Neural cell (in vitro differentiated cells): Measurements from ENCODE around the gene FLOT1. TPM values are rescaled to one million over a fixed set of nuclear protein-coding genes. Genes with fewer than 3 reads are reported as not detected.

Experiments used
- H2AFZ ChIP-seq: fragments of 200-600, 300-800 bp; sonication (generic), shearing (Covaris generic); 2 replicates; pipeline ENCODE4 v1.6.0; 2014; ENCODE audit warnings: low read depth, mild to moderate bottlenecking, antibody characterized with exemption, low read length, moderate library complexity
- H3F3A ChIP-seq: fragments of 200-600 bp; shearing (Covaris generic); 2 replicates; pipeline ENCODE4 v1.6.1; 2016; ENCODE audit warnings: mild to moderate bottlenecking, moderate library complexity, mixed read lengths, antibody characterized with exemption, low read length; ENCODE audit not compliant: insufficient read depth, poor library complexity, severe bottlenecking
- H3K27ac ChIP-seq: fragments of 200-600, 300-800 bp; sonication (generic), shearing (Covaris generic); 2 replicates; pipeline ENCODE4 v1.5.1; 2014; ENCODE audit warnings: mild to moderate bottlenecking, low read length, moderate library complexity
- H3K27me3 ChIP-seq: fragments of 300-800, 200-600 bp; sonication (generic), shearing (Covaris generic); 2 replicates; pipeline ENCODE4 v1.6.0; 2014; ENCODE audit warnings: mild to moderate bottlenecking, low read depth, low read length, moderate library complexity; ENCODE audit not compliant: insufficient read depth
- H3K36me3 ChIP-seq: fragments of 300-800, 200-600 bp; sonication (generic), shearing (Covaris generic); 2 replicates; pipeline ENCODE4 v1.5.1; 2014; ENCODE audit warnings: mild to moderate bottlenecking, antibody characterized with exemption, low read length, moderate library complexity; ENCODE audit not compliant: insufficient read depth
- H3K4me2 ChIP-seq: fragments of 300-800, 200-600 bp; sonication (generic), shearing (Covaris generic); 2 replicates; pipeline ENCODE4 v1.6.0; 2014; ENCODE audit warnings: mild to moderate bottlenecking, low read length
- H3K4me3 ChIP-seq: fragments of 300-800, 200-600 bp; sonication (generic), shearing (Covaris generic); 2 replicates; pipeline ENCODE4 v1.5.1; 2014; ENCODE audit warnings: mild to moderate bottlenecking, low read length, moderate library complexity
- H3K79me2 ChIP-seq: fragments of 200-600 bp; shearing (Covaris generic); replicated peaks from 2 replicates; pipeline ENCODE4 v1.6.0; 2014; ENCODE audit warnings: mild to moderate bottlenecking, low read length, moderate library complexity; ENCODE audit not compliant: insufficient read depth
- H3K9ac ChIP-seq: fragments of 300-800, 200-600 bp; sonication (generic), shearing (Covaris generic); 2 replicates; pipeline ENCODE4 v1.6.1; 2016; ENCODE audit warnings: mild to moderate bottlenecking, low read length, mixed read lengths
- H3K9me2 ChIP-seq: fragments of 200-600 bp; shearing (Covaris generic); 2 replicates; pipeline ENCODE4 v1.6.1; 2016; ENCODE audit warnings: mild to moderate bottlenecking, low read length, mixed read lengths; ENCODE audit not compliant: insufficient read depth
- H3K9me3 ChIP-seq: fragments of 200-600, 300-800 bp; sonication (generic), shearing (Covaris generic); 2 replicates; pipeline ENCODE4 v1.6.1; 2016; ENCODE audit warnings: mild to moderate bottlenecking, mixed run types, low read length, moderate library complexity, mixed read lengths
- H4K20me1 ChIP-seq: fragments of 200-600 bp; shearing (Covaris generic); 2 replicates; pipeline ENCODE4 v1.6.1; 2016; ENCODE audit warnings: mild to moderate bottlenecking, mixed run types; ENCODE audit not compliant: insufficient read depth
- EP300 ChIP-seq: fragments of 450-650 bp; conservative IDR thresholded peaks from 2 replicates; pipeline ENCODE4 v1.6.1; 2014; ENCODE audit warnings: antibody characterized with exemption, mild to moderate bottlenecking, moderate library complexity; ENCODE audit not compliant: poor library complexity, severe bottlenecking
- EZH2 ChIP-seq: fragments of 200-600, 300-800 bp; shearing (Covaris generic), sonication (generic); IDR thresholded peaks from 2 replicates; pipeline ENCODE4 v1.6.1; 2014; ENCODE audit warnings: antibody characterized with exemption, low read length, borderline replicate concordance, mild to moderate bottlenecking; ENCODE audit not compliant: insufficient read depth, poor library complexity, severe bottlenecking
- MXI1 ChIP-seq: fragments of 450-650 bp; conservative IDR thresholded peaks from 2 replicates; pipeline ENCODE4 v1.6.1; 2014; ENCODE audit warnings: antibody characterized with exemption, mild to moderate bottlenecking; ENCODE audit not compliant: poor library complexity, severe bottlenecking
- POLR2AphosphoS5 ChIP-seq: IDR thresholded peaks from 2 replicates; pipeline ENCODE4 v1.6.1; 2012
- RAD21 ChIP-seq: fragments of 450-650 bp; conservative IDR thresholded peaks from 2 replicates; pipeline ENCODE4 v1.6.1; 2014; ENCODE audit warnings: antibody characterized with exemption, mild to moderate bottlenecking, moderate library complexity
- SMC3 ChIP-seq: fragments of 450-650 bp; conservative IDR thresholded peaks from 2 replicates; pipeline ENCODE4 v1.6.1; 2014; ENCODE audit warnings: antibody characterized with exemption, mild to moderate bottlenecking, moderate library complexity; ENCODE audit not compliant: poor library complexity
- TAF1 ChIP-seq: IDR thresholded peaks from 2 replicates; pipeline ENCODE4 v1.6.1; 2012; ENCODE audit warnings: low read depth
- polyA plus RNA-seq: library from polyadenylated mRNA; depleted of rRNA; stranded (reverse); fragments of >200 nt; gene quantifications from 2 replicates; pipeline ENCODE4 v1.2.3, GENCODE V29; 2014
- TF ChIP-seq, protein P1 (sequence below): IDR thresholded peaks from 2 replicates; pipeline ENCODE4 v1.6.1; 2012; ENCODE audit warnings: borderline replicate concordance
- TF ChIP-seq, protein P2 (sequence below): fragments of 450-650 bp; IDR thresholded peaks from 2 replicates; pipeline ENCODE4 v1.5.1; 2014; ENCODE audit warnings: antibody characterized with exemption, mild to moderate bottlenecking, moderate library complexity; ENCODE audit not compliant: poor library complexity, severe bottlenecking

The FLOT1 gene
- polyA plus RNA-seq, 1 donor from 2014 or later, result 72.7 TPM

DNA sequence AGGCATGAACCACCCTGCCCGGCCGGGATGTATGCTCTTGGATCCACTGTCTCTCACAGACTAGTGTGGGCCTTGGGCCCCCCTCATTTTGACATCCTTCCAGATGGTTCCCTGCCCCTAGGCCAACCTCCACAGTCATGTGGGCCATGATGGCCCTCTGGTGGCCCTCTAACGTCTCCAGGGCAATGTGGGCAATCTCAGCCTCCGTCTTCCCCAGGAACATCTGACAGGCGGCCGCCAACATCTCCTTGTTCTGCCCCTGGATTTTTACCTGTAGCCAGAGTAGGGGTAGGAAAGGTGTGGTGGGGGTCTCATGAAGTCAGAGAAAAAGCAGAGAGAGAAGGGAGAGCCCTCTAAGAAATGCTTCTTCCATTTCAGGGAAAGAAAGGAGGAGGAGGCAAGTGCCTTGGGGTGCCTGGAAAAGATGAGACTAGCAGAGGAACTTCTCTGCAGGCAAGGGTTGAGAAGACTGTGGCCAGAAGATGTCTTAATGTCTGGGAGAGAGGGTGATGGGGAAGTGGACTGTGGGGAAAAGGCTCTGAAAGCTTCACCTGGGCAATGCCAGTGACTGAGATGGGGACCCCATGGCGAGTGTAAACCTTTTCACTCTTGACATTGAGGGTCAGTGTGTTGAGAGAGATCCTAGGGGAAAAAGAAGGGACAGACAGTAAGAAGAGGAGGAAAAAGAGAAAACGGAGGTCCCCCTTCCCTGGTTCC is 1.3 kb downstream of the FLOT1 start:
- Histone ChIP-seq H3K4me3 (peak overlapping the region; percentile 90), H3K36me3 (no peaks in the 10 kb centered on the region), H3K79me2 (peaks cover 14% of the 10 kb centered on the region), H3K27ac (no peak overlapping the region), H3K9me3 (no peaks in the 10 kb centered on the region), H3F3A (no peaks in the 10 kb centered on the region), H3K9ac (peak overlapping the region; percentile 90), H3K27me3 (peaks cover 20% of the 10 kb centered on the region), H3K4me2 (peak overlapping the region; percentile 93), H2AFZ (no peak overlapping the region), H4K20me1 (no peaks in the 10 kb centered on the region), H3K9me2 (no peaks in the 10 kb centered on the region)
- TF ChIP-seq, protein P1, sequence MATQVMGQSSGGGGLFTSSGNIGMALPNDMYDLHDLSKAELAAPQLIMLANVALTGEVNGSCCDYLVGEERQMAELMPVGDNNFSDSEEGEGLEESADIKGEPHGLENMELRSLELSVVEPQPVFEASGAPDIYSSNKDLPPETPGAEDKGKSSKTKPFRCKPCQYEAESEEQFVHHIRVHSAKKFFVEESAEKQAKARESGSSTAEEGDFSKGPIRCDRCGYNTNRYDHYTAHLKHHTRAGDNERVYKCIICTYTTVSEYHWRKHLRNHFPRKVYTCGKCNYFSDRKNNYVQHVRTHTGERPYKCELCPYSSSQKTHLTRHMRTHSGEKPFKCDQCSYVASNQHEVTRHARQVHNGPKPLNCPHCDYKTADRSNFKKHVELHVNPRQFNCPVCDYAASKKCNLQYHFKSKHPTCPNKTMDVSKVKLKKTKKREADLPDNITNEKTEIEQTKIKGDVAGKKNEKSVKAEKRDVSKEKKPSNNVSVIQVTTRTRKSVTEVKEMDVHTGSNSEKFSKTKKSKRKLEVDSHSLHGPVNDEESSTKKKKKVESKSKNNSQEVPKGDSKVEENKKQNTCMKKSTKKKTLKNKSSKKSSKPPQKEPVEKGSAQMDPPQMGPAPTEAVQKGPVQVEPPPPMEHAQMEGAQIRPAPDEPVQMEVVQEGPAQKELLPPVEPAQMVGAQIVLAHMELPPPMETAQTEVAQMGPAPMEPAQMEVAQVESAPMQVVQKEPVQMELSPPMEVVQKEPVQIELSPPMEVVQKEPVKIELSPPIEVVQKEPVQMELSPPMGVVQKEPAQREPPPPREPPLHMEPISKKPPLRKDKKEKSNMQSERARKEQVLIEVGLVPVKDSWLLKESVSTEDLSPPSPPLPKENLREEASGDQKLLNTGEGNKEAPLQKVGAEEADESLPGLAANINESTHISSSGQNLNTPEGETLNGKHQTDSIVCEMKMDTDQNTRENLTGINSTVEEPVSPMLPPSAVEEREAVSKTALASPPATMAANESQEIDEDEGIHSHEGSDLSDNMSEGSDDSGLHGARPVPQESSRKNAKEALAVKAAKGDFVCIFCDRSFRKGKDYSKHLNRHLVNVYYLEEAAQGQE, result no peak
- TF ChIP-seq SMC3 (no peak), POLR2AphosphoS5 (no peak), RAD21 (no peak), TAF1 (no peak), MXI1 (no peak), EZH2 (no peak), EP300 (no peak)
- TF ChIP-seq, protein P2, sequence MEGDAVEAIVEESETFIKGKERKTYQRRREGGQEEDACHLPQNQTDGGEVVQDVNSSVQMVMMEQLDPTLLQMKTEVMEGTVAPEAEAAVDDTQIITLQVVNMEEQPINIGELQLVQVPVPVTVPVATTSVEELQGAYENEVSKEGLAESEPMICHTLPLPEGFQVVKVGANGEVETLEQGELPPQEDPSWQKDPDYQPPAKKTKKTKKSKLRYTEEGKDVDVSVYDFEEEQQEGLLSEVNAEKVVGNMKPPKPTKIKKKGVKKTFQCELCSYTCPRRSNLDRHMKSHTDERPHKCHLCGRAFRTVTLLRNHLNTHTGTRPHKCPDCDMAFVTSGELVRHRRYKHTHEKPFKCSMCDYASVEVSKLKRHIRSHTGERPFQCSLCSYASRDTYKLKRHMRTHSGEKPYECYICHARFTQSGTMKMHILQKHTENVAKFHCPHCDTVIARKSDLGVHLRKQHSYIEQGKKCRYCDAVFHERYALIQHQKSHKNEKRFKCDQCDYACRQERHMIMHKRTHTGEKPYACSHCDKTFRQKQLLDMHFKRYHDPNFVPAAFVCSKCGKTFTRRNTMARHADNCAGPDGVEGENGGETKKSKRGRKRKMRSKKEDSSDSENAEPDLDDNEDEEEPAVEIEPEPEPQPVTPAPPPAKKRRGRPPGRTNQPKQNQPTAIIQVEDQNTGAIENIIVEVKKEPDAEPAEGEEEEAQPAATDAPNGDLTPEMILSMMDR, result no peak

DNA sequence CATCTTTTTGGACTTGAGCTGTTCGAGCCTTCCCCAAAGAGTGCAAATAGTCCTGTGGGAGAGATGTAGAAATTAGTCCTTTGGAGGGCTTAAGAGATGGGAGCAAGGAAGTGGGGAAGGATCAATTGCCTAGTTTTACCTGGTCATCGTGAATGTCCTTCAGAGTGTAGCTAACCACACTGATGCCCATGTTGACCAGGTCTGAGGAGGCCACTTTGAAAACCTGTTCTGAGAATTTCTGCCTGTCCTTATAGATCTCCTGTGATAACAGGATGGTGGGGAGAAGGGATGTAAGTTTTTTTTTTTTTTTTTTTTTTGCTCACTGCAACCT is 2.0 kb downstream of the FLOT1 start:
- no peaks in the 10 kb centered on the region for H3K36me3 ChIP-seq
- H3K4me3 ChIP-seq, result no peak overlapping the region
- no peak overlapping the region for H2AFZ ChIP-seq
- TF ChIP-seq, protein P2, result no peak
- TF ChIP-seq RAD21 (no peak), POLR2AphosphoS5 (no peak), EZH2 (no peak), TAF1 (no peak), SMC3 (no peak)
- TF ChIP-seq, protein P1, result no peak
- no peaks in the 10 kb centered on the region for H4K20me1 ChIP-seq
- no peaks in the 10 kb centered on the region for H3F3A ChIP-seq
- H3K9me2 ChIP-seq, result no peaks in the 10 kb centered on the region
- H3K79me2 ChIP-seq, result peaks cover 14% of the 10 kb centered on the region
- no peaks in the 10 kb centered on the region for H3K9me3 ChIP-seq
- no peak overlapping the region for H3K27ac ChIP-seq
- peaks cover 20% of the 10 kb centered on the region for H3K27me3 ChIP-seq
- H3K4me2 ChIP-seq, result no peak overlapping the region
- H3K9ac ChIP-seq, result no peak overlapping the region
